Amniotic epithelial cell (primary cell): ENCODE data around the gene SMIM41.

ENCODE experiments used
- DNase-seq: peaks from one replicate; pipeline ENCODE4 v3.0.0-alpha.2; 2010; ENCODE audit warnings: low read depth

Gene SMIM41

DNA sequence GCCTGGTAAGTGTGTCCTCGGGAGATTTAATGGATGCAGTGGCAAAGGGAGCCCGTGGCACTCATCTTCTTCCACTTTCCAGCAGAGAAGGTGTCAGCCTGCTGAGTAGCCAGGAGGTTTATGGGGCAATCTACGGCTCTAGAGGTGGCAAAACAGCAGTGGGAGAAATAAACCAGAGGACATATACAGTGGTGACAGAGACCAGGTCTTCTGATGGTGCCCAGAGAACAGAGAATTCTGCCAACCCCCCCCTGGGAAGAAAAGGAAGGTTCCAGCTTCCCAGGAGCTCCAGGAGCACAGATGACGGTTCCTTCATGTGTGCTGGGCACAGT lies 43.0 kb downstream of the SMIM41 start:
- no peak for DNase-seq

DNA sequence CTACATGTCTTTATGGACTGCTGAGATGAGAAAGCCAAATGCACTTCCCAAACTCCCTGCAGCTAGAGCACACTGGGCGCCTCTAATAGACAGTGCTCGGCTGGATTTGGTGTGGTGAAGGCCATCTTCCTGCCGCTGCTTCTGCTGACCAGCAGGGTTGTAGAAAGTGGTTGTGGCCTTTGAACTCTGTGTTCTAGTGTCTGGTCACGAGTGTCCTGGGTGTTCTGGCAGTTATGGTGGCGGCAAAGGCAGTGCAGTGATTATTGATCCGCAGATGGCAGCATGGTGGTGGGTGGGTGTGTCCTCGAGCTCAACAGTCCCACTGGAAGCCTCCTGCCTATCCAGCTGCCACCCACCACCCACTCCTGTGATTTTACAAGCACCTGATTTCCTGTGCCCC lies 43.4 kb downstream of the SMIM41 start:
- no peak for DNase-seq

DNA sequence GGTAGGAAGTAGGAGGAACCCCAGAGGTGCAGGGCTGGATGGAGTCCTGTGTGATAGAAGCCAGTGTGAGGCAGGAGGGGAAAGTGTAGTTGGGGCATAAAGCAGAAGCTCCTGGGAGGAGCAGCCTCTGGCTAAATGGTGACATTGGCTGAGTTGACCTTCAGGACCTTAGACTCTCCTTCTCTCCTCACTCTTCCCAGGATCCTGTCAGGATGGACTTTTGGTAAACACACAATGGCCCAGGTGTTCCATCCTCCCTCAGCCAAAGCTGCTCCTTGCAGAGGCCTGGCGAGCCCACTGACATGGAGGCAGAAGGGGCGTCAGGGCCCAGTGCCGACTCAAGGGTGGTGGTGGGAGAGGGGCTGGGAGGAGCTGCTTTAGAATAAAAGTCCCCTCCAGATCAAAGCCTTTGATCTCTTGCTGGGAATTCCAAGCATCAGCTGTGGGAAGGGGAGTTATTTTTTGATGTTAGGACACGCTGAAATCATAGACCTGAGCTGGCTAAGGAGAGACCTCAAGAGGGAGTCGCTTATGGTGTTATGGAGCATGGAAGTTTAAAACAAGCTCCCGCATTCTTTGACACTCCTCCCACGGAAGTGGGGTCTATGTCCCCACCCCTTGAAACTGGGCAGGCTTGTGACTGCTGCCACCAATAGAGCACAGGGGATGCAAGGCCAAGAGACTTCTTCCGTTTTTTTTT lies 44.1 kb downstream of the SMIM41 start:
- no peak for DNase-seq

DNA sequence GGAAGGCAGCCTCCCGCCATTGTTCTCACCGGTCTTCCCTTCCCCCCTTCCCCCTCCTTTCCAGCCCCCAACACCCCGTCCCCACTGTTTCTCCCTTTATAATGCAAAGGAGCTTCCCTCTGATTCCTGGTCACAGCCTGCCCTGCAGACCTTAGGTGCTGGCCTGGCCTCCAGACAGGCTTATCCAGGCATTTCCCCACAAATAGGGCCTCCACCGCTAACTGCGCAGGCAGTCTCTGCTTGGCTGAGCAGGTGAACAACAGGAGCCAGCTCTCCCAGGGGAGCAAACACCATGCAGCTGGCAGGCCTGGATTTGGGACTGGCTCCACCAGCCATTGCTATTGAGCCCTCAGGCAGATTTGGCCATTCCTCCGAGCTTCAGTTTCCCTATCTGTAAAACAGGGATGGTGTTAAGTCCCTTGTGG lies 46.0 kb downstream of the SMIM41 start:
- no peak for DNase-seq

DNA sequence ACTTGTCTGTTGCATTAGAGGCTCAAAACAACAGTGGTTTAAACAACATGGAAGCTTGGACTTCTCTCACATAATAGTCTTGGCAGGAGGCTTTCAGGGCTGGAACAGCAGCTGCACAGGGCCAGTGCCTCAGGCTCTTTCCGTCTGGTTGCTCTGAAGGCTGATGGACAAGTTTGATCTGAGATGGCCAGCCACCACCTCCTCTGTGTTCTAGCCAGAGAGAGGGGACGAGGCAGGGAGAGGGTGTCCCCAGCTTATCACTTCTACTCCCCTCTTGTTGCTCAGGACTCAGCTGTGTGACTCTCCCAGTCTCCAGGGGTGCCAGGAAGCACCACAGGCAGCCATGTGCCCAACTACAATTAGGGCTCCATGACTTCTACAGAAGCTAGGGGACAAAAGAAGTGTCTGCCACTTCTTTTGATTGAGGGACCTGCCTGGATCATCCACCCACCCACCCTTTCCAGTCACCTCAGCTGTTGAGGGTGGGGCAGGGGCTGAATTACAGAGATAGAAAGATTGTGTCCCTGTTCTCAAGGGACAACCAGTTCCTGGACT lies 46.6 kb downstream of the SMIM41 start:
- DNase-seq: no peak

DNA sequence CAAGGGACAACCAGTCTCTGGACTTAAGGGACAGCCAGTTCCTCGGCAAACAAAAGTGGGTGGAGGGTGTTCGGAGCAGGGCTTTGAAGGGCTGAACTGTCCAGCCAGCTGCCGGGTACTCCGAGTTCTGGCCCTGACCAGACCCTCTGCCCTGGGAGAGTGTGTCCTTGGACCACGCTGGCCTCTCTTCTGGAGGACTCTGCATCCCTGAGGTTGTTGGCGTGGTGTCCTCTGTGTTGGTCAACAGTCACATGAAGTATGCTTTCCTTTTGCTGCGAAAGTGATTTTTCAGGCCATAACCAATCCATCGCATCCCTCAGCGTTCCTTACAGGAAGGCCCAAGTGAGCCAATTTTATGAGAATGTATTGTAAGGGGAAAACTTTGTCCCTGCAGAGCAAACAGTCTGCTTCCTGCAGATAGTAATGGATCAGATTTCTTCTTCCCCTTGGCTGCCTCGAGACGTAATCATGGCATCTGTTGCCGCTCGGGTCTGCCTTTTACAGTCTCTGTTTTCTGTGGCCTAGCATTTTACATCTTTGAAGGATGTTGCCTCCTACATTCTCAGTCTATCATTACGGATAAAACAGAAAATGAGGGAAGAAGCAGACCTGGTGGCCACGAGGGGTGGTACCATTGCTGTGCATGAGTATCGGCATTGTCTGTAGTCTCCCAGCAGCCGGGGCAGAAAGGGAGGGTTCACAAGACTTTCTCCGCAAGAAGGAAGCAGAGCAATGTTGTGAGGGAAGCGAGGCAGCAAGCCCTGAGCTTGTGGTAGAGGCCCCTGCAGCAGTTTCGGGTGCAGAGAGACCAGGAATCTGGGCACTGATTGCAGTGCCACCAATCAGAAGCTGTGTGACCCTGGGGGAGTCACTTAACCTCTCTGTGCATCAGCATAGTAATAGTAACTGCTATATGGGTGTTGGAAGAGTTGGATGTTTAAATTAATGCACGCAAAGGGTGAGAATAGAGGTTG lies 47.4 kb downstream of the SMIM41 start:
- DNase-seq: no peak

DNA sequence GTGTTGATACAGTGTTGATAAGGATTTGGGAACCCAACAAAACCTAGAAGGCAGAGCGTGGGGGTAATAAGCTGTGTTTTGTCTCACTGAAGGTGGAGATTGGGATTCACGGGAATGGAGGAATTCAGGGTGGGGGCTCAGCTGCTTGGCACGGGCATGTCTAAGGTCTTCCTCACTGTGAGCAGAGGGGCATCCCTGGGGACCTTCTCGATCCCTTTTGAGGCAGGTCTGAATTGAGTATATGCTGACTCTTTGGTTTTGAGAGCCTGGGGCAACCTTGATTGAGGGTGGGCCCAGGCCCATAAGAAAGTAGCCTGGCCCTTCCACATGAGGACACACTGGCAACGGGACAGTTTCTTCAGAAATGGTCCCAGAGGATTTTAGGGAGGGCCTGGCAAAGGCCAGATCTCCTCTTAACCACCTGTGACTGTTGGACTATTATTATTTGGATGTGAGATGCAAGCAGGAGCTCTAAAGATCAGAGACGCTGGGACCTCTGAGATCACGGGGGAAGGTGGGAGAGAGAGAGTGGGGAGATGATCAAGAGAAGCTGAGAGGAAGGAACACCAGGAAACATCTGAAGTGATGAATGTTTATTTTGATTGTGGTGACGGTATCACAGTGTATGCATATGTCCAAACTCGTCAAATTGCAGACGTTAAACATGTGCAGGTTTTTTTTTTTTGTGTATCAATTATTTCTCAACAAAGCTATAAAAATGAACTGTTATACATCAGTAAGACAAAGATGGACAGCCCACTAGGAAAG lies 48.4 kb downstream of the SMIM41 start:
- no peak for DNase-seq

DNA sequence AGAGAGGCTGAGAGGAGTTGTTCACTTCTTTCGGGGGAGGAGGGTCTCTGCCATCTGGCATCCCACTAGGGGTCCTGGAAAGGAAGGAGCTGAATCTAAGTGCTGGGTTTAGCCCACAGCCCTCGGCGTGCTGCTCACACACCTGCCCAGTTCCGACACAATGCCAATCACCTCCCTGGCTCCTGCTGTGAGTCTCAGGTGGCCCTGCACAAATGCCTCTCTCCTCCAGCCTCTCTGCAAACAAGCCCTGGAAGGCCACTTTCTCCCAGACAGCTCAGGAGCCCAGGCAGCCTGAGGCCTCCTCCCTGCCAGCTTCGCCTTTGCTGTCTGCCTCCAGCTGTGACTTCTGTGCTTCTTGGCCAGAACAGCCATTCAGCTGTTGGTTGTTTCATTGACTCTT lies 51.2 kb downstream of the SMIM41 start:
- no peak for DNase-seq

DNA sequence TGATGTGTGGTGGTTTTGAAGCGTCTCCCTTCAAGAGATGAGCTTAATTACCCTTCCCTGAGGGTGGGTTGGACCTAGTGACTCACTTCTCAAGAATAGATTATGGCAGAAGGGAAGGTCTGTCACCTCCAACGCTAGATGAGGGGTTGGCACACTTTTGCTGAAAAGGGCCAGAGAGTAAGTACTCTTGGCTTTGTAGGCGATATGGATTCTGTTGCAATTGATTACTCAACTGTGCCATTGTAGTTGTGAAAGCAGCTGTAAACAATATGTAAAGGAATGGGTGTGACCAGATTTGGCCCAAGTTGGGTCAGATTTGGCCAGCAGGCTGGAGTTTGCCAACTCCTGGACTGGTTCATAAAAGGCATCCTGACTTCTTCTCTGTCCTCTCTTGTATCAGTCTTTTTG lies 53.3 kb downstream of the SMIM41 start:
- no peak for DNase-seq

DNA sequence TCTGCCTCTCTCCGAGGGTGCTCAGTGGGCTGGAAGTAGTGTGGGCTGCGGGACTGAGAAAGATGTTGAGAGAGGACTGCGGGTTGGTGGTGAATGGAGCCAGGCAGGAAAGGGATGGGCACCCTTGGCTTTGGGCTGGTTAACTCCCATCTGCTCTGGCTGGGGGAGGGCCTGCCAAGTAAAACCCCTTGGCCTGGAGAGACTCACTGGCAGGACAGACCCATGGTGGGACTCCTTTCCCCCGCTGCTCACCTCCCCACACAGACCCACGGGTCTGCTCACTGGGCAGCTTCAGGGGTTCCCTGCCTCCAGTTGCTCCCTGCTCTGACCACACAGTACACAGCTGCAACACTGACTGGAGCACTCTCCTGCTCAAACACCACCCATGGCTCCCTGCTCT lies 58.2 kb downstream of the SMIM41 start:
- DNase-seq: no peak

DNA sequence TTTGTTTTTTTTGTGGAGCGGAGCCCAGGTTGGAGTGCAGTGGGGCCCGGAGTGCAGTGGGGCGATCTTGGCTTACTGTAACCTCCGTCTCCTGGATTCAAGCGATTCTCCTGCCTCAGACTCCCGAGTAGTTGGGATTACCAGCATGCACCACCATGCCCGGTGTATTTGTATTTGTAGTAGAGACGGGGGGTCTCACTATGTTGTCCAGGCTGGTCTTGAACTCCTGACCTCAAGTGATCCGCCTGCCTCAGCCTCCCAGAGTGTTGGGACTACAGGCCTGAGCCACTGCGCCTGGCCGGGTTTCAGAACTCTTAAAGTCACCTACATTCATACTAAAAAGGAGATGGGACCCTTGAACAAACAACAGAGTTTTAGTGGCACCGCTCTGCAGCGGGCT lies 59.6 kb downstream of the SMIM41 start:
- no peak for DNase-seq

DNA sequence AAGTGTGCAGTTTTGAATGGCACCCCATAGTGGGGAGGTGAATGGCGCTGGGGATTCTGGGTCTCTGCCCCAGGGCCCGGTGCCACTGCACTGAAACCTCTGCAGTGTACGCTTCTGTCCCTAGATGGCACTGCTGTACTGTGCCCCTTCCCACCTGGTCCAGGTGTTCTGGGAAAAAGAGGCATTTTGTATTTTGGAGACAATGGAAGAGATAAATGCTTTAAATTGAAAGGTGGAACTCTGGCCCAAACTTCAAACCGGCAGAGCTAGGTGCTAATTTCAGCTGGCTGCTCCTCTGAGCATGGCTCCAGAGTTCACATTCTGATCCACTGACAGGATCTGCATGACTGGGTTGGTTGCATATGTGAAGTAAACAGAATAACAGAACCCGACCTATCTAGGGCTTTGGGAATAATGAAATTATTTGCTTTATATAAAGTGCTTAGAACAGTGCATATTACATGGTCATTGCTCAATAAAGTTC lies 60.1 kb downstream of the SMIM41 start:
- no peak for DNase-seq

DNA sequence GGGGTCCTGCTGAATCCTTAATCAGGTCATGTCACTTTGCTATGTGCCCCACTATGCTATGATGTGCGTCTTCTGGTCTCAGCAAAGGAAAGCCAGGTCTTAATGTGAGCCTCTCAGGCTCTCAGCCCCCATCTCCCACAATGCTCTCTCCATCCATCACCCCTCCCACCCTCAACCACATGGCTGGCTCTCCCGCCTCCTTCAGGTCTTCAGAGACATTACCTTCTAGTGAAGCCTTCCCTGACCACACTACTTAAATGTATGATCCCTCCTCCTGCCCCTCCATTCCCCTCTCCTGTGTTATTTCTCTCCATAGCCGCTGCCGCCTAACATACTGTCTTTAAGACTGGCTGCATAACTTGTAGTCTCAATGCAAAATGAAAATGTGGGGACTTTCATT lies 61.8 kb downstream of the SMIM41 start:
- no peak for DNase-seq

DNA sequence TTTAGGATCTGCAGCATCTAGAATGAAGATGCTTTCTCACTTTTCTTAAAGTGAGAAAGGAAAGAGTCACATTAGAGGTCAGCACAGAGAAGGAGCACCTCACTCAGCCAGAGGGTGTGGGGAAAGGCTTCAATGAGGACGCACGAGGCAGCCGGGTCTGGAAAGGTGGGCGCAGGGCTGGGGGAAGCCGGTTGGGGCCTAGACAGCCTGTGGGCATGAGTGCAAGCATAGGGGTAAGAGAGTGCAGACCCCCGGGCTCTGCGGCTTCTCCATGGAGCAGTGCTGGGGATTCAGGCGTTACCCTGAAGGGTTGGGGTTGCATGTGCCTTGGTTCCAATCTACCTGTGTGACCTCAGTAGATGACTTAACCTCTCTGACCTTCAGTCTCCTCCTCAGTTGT lies 62.4 kb downstream of the SMIM41 start:
- DNase-seq: no peak

DNA sequence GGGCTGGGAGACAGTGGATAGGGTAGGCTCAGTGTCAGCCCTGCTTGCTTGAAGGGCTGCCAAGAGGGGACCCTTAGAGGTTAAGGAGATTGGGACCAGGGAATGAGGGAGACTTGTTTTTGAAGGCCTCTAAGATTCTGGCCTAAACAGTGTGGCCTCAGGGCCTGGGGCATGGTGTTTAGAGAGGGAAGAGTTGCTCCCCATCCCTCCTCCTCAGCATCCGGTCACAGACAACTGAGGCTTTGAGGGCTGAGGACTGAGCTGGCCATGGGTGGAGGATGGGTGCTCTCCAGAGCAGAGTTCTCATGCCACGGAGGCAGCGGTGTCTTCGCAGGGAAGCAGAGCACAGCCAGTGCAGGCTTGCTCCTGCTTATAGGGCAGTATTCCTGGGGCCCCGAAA lies 62.9 kb downstream of the SMIM41 start:
- no peak for DNase-seq

DNA sequence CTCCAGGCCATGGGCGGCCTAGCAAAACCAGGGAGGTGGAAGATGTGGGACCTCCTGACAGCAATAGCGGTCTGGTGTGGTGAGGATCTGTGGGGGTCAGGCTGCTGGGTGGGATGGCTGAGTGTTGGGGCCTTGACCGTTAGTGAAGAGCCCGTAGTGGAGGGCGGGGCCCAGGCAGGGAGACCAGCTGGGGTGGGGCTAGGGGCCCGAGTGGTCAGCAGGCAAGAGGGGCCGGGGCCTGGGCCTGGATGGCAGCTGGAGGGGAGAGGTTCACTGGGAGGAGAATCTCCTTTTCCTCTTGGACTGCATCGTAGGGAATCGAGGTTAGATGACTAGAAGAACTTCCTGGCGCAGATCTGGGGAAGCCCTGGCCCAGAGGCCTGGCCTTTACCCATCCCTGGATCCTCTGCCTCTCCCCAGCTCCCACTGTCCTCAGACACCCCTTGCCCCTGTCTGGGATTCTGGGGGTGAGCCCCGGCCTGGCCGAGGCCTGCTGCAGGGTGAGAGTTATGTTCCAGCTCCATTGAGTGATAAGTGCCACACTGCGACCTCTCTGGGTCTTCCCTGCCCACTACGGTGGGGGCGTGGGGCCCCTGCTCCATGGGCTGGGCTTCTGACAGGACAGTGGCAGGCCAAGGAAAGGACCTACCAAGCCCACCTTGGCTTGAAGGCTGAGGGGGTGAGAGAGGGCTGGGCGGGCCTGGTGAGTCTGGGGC lies 65.2 kb downstream of the SMIM41 start:
- no peak for DNase-seq

DNA sequence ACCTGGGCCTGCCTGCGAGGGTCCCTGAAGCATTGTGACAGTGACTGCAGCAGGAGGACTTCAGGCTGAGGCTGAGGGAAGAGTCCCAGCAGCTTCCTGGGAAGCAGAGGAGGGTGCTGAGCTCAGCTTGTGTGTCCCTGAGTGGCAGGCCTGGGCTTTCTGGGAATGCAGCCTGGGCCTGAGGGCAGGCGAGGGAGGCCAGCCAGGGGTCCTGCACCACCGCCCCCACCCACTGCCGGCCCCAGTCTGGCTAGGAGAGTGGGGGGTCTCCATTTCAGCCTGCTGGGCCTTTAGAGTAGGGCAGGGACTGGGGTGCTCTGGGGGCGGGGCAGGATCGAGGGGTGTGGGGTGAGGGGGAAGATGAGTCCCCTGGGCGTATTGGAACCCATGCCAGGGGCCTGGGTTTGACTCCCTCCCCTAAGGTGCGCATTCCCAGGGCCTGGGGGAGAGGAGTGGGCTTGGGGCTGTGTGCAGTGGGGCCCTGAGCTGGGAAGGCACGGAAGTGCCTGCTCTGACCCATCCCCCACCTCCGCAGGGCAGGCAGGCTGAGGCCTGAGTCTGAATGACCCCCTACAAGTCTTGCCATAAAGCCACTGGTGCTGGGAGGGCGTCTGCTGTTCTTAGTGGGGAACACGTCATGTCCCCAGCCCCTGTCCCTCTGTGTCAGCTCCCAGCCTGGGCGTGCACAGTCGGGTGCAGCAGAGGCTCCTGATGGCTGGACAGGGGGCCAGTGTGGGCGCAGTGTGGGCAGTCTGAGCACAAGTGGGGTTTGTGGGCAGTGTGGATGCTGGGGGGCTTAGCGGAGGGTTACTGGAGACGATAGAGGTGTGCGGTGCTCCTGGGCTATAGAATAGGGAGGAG lies 66.0 kb downstream of the SMIM41 start:
- no peak for DNase-seq

DNA sequence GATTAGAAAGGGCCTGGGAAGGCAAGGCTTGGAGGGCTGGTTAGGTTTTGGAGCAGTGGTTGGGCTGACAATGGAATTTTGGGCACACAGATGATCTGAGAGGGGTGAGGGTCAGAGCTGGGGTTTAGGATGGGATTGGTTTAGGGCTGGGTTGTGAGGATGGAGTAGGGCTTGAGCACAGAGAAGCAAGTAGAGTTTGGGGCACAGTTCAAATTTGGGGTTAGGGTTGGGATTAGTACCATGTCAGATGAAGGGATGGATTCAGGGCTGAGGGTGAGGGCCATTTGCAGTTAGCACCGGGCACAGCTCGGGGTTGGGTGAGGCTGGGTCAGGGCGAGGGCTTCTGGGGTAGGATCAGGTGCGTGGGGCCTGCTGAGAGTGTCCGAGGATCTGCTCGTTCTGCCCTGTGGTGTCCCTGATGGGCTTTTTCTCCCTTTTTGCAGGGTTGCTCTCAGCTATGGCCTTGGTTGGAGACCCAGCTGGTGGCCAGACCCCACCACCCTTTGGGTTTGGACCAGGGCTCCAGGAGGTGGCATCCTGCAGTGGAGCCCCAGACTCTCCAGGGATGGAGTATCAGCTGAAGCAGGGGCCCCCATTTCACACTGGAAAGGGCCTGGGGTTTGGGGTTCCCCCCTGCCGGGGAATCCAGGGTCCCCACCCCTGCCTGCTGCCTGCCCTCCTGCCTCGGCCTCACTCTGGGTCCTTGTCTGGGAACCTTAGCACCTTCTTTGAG lies 66.8 kb downstream of the SMIM41 start:
- no peak for DNase-seq

DNA sequence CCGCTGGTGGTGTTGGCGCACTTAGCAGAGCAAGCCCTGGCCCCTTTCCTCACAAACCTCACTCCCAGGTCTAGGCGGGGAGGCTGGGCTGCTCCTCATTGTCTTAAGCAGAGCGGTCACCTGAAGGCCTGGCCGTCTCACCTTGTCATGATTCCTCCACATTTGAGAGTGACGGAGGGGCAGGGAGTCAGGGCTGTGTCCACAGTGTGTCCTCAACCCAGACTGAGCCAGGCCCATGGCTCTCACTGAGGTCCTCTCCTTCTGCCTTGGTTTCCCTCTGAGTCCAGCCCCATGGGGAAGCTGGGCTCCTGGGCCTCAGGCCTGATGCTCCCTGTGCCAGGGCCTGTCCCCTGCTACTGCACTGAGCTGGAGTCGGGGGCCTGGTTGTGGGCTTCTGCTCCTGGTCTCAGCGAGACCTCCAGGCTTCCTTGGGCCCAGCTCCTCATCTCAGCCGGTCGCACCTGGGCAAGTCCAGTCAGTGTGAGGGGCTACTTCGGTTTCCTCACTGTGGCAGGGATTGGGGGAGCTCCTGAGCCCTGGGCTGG lies 67.4 kb downstream of the SMIM41 start:
- no peak for DNase-seq
